Measurements from ENCODE around the gene MRPL4.
"Not testable (repeated sequence)": the region's sequence is repeated elsewhere in the genome, so short reads cannot be mapped to it uniquely, and the experiment has no call there.

MRPL4 gene

DNA sequence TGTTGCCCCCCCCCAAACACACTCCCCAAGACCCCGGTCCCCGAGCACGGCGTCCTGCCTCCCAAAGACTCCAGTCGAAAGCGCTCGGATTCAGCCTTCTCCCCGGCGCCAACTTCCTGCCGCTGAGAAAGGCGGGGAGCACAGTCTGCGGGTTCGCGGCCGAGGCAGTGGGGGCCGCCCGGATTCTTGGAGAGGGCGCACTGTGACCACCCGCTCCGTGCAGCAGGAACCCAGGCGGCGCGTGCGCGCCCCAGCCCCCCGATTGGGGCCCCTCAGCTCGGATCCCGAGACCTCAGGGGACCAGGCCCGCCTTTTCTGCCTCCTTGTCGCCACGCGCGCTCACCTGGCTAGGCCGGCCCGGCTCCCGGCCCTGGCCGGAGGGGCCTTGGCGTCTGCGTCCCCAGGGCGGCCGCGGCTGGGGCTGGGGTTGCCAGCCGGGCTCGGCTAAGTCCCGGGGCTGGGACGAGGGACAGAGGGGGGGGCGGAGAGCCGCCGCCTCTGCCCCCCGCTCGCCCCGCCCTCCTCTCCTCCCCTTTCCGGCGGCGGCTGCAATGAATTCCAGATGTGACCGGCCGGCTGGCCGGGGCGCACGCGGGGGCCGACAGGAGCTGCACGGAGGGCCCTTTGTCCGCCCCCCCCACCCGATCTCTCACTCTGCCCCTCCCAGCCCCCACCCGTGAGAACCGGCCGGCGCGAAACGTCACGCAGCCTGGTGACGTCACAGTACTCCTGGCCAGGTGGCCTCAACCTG lies 21.0 kb upstream of the MRPL4 start, which contains the start of gene S1PR2:
Gene S1PR2, minus strand, starts transcription at position 471 of the 751 bp plus-strand sequence. CDS start 6,426 bp downstream, outside the sequence.
- TF ChIP-seq, protein P1, sequence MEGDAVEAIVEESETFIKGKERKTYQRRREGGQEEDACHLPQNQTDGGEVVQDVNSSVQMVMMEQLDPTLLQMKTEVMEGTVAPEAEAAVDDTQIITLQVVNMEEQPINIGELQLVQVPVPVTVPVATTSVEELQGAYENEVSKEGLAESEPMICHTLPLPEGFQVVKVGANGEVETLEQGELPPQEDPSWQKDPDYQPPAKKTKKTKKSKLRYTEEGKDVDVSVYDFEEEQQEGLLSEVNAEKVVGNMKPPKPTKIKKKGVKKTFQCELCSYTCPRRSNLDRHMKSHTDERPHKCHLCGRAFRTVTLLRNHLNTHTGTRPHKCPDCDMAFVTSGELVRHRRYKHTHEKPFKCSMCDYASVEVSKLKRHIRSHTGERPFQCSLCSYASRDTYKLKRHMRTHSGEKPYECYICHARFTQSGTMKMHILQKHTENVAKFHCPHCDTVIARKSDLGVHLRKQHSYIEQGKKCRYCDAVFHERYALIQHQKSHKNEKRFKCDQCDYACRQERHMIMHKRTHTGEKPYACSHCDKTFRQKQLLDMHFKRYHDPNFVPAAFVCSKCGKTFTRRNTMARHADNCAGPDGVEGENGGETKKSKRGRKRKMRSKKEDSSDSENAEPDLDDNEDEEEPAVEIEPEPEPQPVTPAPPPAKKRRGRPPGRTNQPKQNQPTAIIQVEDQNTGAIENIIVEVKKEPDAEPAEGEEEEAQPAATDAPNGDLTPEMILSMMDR (IDR thresholded peaks at IDR 0.05) = 0 out of 2 replicates have a peak, but pooled peaks have one; percentile 5
- TF ChIP-seq ZFX (IDR thresholded peaks at IDR 0.05; ENCODE audit: borderline replicate concordance) = no peak
- no peak within 1 kb of the TSS for H3K27ac ChIP-seq

DNA sequence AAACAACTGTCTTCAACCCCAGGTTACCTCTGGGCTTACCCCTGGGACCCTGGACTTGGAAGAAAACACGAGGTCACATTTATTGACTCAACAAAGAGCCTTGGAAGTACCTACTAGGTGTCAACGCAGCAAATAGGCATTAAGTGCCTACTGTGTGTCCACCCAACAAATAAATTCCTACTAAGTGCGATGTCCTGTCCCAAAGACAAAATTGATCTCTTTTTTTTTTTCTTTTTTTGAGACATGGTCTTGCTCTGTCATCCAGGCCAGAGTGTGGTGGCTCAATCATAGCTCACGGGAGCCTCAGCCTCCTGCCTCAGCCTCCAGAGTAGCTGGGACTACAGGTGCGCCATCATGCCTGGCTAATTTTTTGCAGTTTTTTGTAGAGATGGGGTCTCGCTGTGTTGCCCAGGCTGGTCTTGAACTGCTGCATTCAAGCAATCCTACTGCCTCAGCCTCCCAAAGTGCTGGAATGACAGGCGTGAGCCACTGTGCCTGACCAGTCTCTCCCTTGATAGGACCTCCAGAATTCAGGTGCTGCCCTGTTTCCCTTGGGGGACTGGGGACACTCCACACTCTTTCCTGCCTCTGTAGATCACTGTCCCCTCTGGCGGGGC lies 20.3 kb upstream of the MRPL4 start:
- H3K27ac ChIP-seq = no peak overlapping the region

DNA sequence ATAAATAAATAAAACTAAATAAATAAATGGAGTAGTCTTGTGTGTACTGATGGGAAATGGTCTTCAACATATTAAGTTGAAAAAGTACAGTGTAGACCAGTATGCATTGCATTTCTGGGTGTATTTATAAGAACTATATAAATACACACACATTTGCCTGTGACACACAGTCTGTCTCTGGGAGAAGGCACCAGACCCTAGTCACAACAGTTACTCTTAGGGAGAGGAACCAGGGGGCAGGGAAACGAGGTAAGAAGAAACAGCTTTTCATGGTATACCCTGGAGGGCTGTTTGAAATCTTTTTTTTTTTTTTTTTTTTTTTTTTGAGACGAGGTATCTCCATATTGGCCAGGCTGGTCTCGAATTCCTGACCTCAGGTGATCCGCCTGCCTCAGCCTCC lies 18.1 kb upstream of the MRPL4 start:
- H3K27ac ChIP-seq = no peak overlapping the region
- TF ChIP-seq ZFX (IDR thresholded peaks at IDR 0.05; ENCODE audit: borderline replicate concordance) = no peak
- TF ChIP-seq, protein P1 (IDR thresholded peaks at IDR 0.05) = no peak

More for the DNA sequence above, 20.3 kb upstream of the MRPL4 start:
- TF ChIP-seq ZFX (IDR thresholded peaks at IDR 0.05; ENCODE audit: borderline replicate concordance) = no peak
- TF ChIP-seq, protein P1 (IDR thresholded peaks at IDR 0.05) = no peak

DNA sequence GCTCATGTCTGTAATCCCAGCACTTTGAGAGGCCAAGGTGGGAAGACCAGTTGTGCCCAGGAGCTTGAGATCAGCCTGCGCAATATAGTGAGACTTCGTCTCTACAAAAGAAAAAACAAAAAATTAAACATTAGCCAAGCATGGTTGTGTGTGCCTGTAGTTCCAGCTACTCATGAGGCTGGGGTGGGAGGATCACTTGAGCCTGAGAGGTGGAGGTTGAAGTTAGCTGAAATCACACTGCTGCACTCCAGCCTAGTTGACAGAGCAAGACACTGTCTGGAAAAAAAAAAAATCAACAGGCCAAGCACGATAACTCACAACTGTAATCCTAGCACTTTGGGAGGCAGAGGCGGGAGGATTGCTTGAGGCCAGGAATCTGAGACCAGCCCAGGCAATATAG lies 17.0 kb upstream of the MRPL4 start:
- no peak overlapping the region for H3K27ac ChIP-seq
- no peak for TF ChIP-seq ZFX (IDR thresholded peaks at IDR 0.05; ENCODE audit: borderline replicate concordance)
- TF ChIP-seq, protein P1 (IDR thresholded peaks at IDR 0.05) = no peak

DNA sequence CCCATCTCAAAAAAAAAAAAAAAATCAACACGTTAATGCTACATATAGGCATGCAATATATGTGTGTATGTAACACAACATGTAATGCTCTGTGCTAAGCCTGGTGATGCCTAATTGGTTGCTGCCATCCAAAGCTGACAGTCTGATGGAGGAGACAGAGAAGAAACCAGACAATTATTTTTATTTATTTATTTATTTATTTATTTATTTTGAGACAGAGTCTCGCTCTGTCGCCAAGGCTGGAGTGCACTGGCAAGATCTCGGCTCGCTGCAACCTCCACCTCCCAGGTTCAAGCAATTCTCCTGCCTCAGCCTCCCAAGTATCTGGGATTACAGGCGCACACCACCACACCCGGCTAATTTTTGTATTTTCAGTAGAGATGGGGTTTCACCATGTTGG lies 16.6 kb upstream of the MRPL4 start:
- not testable (repeated sequence) for H3K27ac ChIP-seq

DNA sequence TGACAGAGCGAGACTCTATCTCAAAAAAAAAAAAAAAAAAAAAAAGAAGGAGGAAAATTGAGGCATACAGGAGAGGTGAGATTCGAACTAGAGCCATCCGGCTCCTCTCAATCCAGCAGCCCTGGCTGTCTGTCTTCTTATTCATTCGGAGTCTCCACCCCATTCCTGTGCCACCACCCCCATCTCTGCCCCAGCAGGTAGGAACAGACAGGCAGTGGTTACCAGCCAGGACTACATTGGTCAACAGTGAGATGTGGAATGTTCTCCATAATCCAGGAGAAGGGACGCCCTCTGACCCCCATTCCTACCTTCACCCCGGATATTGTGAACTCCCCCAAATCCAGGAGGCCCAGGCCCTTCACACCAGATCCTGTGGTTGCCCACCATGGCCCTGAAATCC lies 14.3 kb upstream of the MRPL4 start:
- no peak overlapping the region for H3K27ac ChIP-seq

DNA sequence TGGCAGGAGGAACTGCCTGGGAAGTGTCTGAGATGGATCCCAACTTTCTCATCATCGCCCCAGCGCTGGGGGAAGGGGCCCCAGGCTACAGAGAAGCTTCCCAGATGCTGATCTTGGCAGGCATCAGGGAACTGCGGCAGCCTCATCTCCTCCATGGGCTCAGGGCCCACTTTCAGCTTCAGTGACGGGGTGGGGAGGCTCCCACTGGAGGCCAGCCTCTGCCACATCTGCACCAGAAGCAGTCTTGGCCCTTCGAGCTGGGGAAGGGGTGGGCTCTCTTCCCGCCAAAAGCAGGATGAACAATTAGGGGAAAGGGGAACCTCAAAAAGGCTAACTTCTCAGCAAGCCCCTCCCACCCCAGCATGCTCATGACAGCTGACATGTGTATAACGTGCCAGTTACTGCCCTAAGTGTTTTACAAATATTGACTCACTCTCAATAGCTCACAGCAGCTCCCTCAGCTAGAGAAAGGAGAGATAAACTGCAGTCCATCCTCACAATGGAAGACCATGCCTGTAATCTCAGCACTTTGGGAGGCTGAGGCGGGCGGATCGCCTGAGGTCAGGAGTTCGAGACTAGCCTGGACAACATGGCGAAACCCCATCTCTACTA lies 13.7 kb upstream of the MRPL4 start:
- no peak overlapping the region for H3K27ac ChIP-seq
- TF ChIP-seq ZFX (IDR thresholded peaks at IDR 0.05; ENCODE audit: borderline replicate concordance) = no peak
- TF ChIP-seq, protein P1 (IDR thresholded peaks at IDR 0.05) = no peak

More for the DNA sequence above, 14.3 kb upstream of the MRPL4 start:
- TF ChIP-seq, protein P1 (IDR thresholded peaks at IDR 0.05) = no peak
- no peak for TF ChIP-seq ZFX (IDR thresholded peaks at IDR 0.05; ENCODE audit: borderline replicate concordance)

DNA sequence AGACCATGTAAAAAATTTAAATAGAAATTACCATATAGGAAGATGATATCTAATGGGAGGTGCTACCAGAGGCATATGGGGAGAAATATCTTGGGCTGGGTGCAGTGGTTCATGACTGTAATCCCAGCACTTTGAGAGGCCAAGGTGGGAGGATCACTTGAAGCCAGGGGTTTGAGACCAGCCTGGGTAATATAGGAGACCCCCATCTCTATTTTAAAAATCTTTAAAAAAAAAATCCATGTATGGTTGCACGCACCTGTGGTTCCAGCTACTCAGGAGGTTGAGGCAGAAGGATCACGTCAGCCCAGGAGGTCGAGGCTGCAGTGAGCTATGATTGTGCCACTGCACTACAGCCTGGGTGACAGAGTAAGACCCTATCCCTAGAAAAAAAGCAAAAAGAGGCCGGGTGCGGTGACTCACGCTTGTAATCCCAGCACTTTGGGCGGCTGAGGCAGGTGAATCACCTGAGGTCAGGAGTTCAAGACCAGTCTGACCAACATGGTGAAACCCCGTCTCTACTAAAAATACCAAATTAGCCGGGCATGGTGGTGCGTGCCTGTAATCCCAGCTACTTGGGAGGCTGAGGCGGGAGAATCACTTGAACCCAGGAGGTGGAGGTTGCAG lies 10.1 kb upstream of the MRPL4 start:
- not testable (repeated sequence) for H3K27ac ChIP-seq

Data from 22Rv1 (cell line).